WERI-Rb-1 (cell line): ENCODE measurements around the gene ERBIN.
"Not testable (repeated sequence)": the region's sequence is repeated elsewhere in the genome, so short reads cannot be mapped to it uniquely, and the experiment has no call there.

Experiments
- DNase-seq: peaks from one replicate; pipeline ENCODE4 v3.0.0-alpha.2; 2020
- H3K27ac ChIP-seq: fragments of 250-450 bp; sonication (Bioruptor Pico); 2 replicates; pipeline ENCODE4 v1.5.1; 2020; ENCODE audit warnings: mild to moderate bottlenecking, moderate library complexity
- H3K27me3 ChIP-seq: fragments of 250-450 bp; sonication (Bioruptor Pico); 2 replicates; pipeline ENCODE4 v1.5.1; 2021; ENCODE audit warnings: mild to moderate bottlenecking, low read depth, moderate library complexity; ENCODE audit not compliant: insufficient read depth, severe bottlenecking
- H3K36me3 ChIP-seq: fragments of 250-450 bp; sonication (Bioruptor Pico); 2 replicates; pipeline ENCODE4 v1.5.1; 2020; ENCODE audit warnings: mild to moderate bottlenecking, moderate library complexity
- H3K4me3 ChIP-seq: 2 replicates; pipeline ENCODE4 v1.5.1; 2011; ENCODE audit warnings: low read depth, mild to moderate bottlenecking, control low read depth, low read length
- H3K9me3 ChIP-seq: fragments of 250-450 bp; sonication (Bioruptor Pico); 2 replicates; pipeline ENCODE4 v1.5.1; 2021; ENCODE audit warnings: mild to moderate bottlenecking, moderate library complexity; ENCODE audit not compliant: severe bottlenecking
- TF ChIP-seq, protein P1 (sequence below): IDR thresholded peaks from 2 replicates; pipeline ENCODE4 v1.5.1; 2011; ENCODE audit warnings: low read depth, mild to moderate bottlenecking, control low read depth, inconsistent platforms, low read length

The ERBIN gene

DNA sequence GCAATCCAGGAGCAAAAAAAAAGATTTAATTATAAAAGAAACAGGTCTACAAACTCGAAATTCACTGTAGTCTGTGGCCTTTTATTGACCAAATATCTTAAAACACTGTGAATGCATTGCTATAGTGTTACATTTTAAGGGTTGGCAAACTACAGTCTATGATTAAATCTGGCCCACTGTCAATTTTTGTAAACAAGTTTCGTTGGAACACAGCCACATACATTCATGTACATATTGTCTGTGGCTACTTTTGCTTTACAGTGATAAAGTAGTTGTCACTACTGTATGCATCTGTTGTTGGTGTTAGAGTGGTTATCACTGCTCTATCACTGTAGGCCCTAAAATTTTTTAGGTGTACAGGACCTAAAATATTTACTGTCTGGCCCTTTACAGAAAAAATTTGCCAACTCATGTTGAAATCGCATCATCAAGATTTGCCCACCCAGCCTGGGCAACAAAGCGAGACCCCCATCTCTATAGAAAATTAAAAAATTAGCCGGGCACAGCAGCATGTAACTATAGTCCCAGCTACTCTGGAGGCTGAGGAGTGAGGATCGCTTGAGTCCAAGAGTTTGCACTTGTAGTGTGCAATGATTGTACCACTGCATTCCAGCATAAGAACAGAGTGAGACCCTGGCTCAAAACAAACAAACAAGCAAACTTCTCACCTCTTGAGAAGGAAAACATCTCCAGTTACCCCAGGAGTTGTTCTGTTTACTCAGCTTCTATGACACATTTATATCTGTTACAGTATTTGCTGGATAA is 89.0 kb downstream of the ERBIN start:
- no peaks in the 10 kb centered on the region for H3K27me3 ChIP-seq
- TF ChIP-seq, protein P1, sequence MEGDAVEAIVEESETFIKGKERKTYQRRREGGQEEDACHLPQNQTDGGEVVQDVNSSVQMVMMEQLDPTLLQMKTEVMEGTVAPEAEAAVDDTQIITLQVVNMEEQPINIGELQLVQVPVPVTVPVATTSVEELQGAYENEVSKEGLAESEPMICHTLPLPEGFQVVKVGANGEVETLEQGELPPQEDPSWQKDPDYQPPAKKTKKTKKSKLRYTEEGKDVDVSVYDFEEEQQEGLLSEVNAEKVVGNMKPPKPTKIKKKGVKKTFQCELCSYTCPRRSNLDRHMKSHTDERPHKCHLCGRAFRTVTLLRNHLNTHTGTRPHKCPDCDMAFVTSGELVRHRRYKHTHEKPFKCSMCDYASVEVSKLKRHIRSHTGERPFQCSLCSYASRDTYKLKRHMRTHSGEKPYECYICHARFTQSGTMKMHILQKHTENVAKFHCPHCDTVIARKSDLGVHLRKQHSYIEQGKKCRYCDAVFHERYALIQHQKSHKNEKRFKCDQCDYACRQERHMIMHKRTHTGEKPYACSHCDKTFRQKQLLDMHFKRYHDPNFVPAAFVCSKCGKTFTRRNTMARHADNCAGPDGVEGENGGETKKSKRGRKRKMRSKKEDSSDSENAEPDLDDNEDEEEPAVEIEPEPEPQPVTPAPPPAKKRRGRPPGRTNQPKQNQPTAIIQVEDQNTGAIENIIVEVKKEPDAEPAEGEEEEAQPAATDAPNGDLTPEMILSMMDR = no peak
- H3K9me3 ChIP-seq = no peaks in the 10 kb centered on the region
- H3K4me3 ChIP-seq = no peak overlapping the region
- DNase-seq = no peak
- H3K36me3 ChIP-seq = no peaks in the 10 kb centered on the region; the same call in none of the 2 replicates
- H3K27ac ChIP-seq = no peak overlapping the region

DNA sequence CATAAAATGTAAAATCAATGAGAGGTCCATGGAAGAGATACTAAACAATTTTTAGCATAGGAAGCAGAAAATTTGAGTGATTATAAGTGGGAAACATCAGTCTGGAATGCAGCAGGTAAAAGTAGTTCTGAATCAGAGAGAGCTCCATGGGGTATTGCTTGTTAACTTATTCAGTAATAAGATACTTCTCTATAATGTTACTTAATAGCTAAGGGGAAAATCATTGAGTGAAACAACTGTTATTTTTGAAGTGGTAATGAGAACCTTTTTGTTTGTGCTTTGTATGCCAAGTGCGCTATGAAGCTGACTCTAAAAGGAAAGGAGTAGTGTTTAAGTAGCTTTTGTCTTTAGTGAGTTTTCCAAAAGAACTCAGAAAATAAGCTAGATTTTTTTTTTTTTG is 95.2 kb downstream of the ERBIN start:
- H3K36me3 ChIP-seq = peaks cover 16% of the 10 kb centered on the region

DNA sequence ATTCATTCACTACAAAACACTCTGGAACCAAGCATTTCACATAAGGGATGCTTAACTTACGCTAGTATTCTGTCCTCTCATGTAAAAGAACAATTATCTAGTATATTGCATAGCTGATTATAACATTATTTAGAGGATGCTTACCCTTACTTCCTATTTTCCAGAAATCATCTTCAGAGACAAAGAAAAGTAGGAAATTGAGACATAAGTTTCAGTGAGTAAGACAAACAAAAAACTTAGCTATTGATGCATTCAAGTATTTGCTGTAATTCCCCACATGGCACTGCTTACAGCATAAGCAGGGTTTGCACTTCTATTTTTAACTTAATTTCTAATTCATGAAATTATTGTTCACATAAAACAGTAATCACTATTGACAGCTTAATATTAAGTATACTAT is 112.9 kb downstream of the ERBIN start:
- H3K4me3 ChIP-seq = no peak overlapping the region
- no peak for DNase-seq
- no peaks in the 10 kb centered on the region for H3K9me3 ChIP-seq
- no peak overlapping the region for H3K27ac ChIP-seq
- TF ChIP-seq, protein P1 = no peak
- H3K27me3 ChIP-seq = no peaks in the 10 kb centered on the region
- peaks cover 24% of the 10 kb centered on the region for H3K36me3 ChIP-seq

More for the DNA sequence above, 95.2 kb downstream of the ERBIN start:
- no peak overlapping the region for H3K27ac ChIP-seq
- TF ChIP-seq, protein P1 = no peak
- no peaks in the 10 kb centered on the region for H3K9me3 ChIP-seq
- no peak for DNase-seq
- no peaks in the 10 kb centered on the region for H3K27me3 ChIP-seq
- no peak overlapping the region for H3K4me3 ChIP-seq

DNA sequence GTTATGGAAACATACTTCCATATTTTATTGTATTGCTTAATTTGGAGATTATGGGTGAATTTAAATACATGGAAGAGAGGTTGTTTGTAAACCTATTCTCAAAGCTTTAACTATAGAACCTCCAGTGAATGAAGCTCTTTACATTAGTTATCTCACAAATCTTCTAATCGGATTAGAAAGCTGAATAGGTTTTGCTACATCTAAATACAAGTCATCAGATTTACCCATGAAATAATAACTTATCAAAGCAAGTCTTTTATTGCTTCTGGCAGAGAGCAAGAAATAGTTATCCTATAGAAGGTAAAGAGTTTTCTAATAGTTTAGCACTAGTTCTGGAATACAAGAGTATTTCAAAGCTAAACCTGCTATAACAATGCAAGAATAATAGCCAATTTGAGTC is 113.3 kb downstream of the ERBIN start:
- Histone ChIP-seq H3K36me3 (peaks cover 27% of the 10 kb centered on the region), H3K4me3 (no peak overlapping the region), H3K27me3 (no peaks in the 10 kb centered on the region), H3K9me3 (no peaks in the 10 kb centered on the region), H3K27ac (no peak overlapping the region)
- TF ChIP-seq, protein P1 = no peak
- no peak for DNase-seq

DNA sequence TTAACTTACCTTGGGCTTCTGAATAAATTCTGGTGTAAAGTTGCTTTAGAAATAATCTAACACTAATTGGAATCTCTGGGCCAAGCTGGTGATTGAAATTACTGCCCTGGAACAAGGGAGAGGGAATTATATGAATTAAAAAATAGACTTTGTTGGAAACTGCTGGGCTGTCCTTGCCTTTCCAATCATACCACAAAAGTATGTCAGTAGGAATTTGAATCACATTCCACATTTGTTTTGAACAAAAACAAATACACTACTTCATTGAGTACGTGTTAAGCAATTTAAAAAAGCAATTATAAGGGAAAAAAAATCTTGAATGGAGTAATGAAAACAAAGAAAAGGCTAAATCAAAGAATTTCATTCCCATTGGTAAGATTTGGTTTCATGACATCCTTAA is 115.3 kb downstream of the ERBIN start:
- DNase-seq = no peak
- no peak overlapping the region for H3K27ac ChIP-seq
- H3K27me3 ChIP-seq = no peaks in the 10 kb centered on the region
- H3K36me3 ChIP-seq = peaks cover 34% of the 10 kb centered on the region
- H3K9me3 ChIP-seq = no peaks in the 10 kb centered on the region
- TF ChIP-seq, protein P1 = no peak
- no peak overlapping the region for H3K4me3 ChIP-seq

DNA sequence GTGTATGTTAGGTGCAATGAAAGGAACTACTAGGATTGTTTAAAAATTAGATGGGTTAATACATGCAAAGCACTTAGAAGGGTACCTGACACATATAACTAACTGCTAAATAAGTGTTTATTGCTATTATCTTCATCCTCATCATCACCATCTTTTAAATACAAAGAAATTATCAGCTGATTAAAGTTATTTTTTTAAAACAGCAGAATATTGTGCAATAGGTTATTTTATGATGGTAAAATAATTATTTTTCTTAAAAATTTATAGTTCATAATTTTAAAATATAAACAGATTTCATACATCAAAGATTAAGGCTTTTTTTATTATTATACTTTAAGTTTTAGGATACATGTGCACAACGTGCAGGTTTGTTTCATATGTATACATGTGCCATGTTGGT is 130.9 kb downstream of the ERBIN start:
- H3K27ac ChIP-seq = no peak overlapping the region
- no peak overlapping the region for H3K4me3 ChIP-seq
- no peak for DNase-seq
- no peaks in the 10 kb centered on the region for H3K9me3 ChIP-seq
- TF ChIP-seq, protein P1 = no peak
- no peaks in the 10 kb centered on the region for H3K27me3 ChIP-seq
- H3K36me3 ChIP-seq = peaks cover 15% of the 10 kb centered on the region

DNA sequence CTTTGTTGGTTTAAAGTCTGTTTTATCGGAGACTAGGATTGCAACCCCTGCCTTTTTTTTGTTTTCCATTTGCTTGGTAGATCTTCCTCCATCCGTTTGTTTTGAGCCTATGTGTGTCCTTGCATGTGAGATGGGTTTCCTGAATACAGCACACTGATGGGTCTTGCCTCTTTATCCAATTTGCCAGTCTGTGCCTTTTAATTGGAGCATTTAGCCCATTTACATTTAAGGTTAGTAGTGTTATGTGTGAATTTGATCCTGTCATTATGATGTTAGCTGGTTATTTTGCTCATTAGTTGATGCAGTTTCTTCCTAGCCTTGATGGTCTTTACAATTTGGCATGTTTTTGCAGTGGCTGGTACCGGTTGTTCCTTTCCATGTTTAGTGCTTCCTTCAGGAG is 134.9 kb downstream of the ERBIN start:
- H3K27ac ChIP-seq, H3K27me3 ChIP-seq, H3K4me3 ChIP-seq, DNase-seq, H3K9me3 ChIP-seq, H3K36me3 ChIP-seq: not testable (repeated sequence)

DNA sequence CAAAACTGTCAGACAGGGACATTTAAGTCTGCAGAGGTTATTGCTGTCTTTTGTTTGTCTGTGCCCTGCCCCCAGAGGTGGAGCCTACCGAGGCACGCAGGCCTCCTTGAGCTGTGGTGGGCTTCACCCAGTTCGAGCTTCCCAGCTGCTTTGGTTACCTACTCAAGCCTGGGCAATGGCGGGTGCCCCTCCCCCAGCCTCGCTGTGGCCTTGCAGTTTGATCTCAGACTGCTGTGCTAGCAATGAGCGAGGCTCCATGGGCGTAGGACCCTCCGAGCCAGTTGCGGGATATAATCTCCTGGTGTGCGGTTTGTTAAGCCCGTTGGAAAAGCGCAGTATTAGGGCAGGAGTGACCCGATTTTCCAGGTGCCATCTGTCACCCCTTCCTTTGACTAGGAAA is 136.7 kb downstream of the ERBIN start:
- H3K27me3 ChIP-seq, H3K4me3 ChIP-seq, H3K9me3 ChIP-seq, H3K27ac ChIP-seq, H3K36me3 ChIP-seq, DNase-seq: not testable (repeated sequence)
